ENCODE data around the gene RSBN1L. TPM values are rescaled to one million over a fixed set of nuclear protein-coding genes. Genes with fewer than 3 reads are reported as not detected.

The RSBN1L gene
- total RNA-seq, 1 experiment from 2014 or later: 21.4 TPM

- H3K36me3 Mint-ChIP-seq (ENCODE audit: insufficient read depth, unreplicated experiment): peaks cover 12% of the 10 kb centered on the region
- Histone ChIP-seq H3K36me3 (ENCODE audit: control insufficient read depth, insufficient read depth, low read length) (no peaks in the 10 kb centered on the region), H3K9me3 (no peaks in the 10 kb centered on the region), H3K4me1 (no peaks in the 10 kb centered on the region), H3K4me3 (ENCODE audit: low read depth, low read length) (no peak overlapping the region), H3K27me3 (replicated peaks; ENCODE audit: control insufficient read depth, insufficient read depth, low read length) (no peaks in the 10 kb centered on the region)
- DNase-seq: no peak
- CTCF ChIA-PET: no interaction called here
- H3K4me3 Mint-ChIP-seq (ENCODE audit: unreplicated experiment): no peak overlapping the region
- TF ChIP-seq CTCF (IDR thresholded peaks at IDR 0.05; ENCODE audit: insufficient read depth in 1 of 2, low read depth in 1 of 2, low read length in 1 of 2, severe bottlenecking in 1 of 2, unreplicated experiment in 1 of 2): no peak
- H3K9me3 Mint-ChIP-seq (ENCODE audit: unreplicated experiment): no peaks in the 10 kb centered on the region
- no peaks in the 10 kb centered on the region for H3K27me3 Mint-ChIP-seq (ENCODE audit: insufficient read depth, unreplicated experiment)
- H3K4me1 Mint-ChIP-seq (ENCODE audit: low read depth, unreplicated experiment): peaks cover 8% of the 10 kb centered on the region
- BruUV-seq (replicated peaks): no TSS peak
- H3K27ac Mint-ChIP-seq (ENCODE audit: unreplicated experiment): no peak overlapping the region
- POLR2A ChIA-PET: no interaction called here
- intact Hi-C loops (cut with micrococcal nuclease; ENCODE audit: unreplicated experiment): no loop called here
Measured at GRCh38 chr7:77707504-77707992, 11.3 kb downstream of the RSBN1L start.

- Histone ChIP-seq H3K4me1 (peaks cover 2% of the 10 kb centered on the region; the same call in 1 of the 2 replicates), H3K9me3 (no peaks in the 10 kb centered on the region), H3K4me3 (ENCODE audit: low read depth, low read length) (no peak overlapping the region), H3K36me3 (ENCODE audit: control insufficient read depth, insufficient read depth, low read length) (no peaks in the 10 kb centered on the region), H3K27me3 (replicated peaks; ENCODE audit: control insufficient read depth, insufficient read depth, low read length) (no peaks in the 10 kb centered on the region)
- Mint-ChIP-seq H3K4me1 (ENCODE audit: low read depth, unreplicated experiment) (peaks cover 9% of the 10 kb centered on the region), H3K27me3 (ENCODE audit: insufficient read depth, unreplicated experiment) (no peaks in the 10 kb centered on the region), H3K27ac (ENCODE audit: unreplicated experiment) (no peak overlapping the region), H3K9me3 (ENCODE audit: unreplicated experiment) (no peaks in the 10 kb centered on the region), H3K4me3 (ENCODE audit: unreplicated experiment) (no peak overlapping the region), H3K36me3 (ENCODE audit: insufficient read depth, unreplicated experiment) (peaks cover 22% of the 10 kb centered on the region)
- ChIA-PET POLR2A (no interaction called here), CTCF (no interaction called here)
- no peak for TF ChIP-seq CTCF (IDR thresholded peaks at IDR 0.05; ENCODE audit: insufficient read depth in 1 of 2, low read depth in 1 of 2, low read length in 1 of 2, severe bottlenecking in 1 of 2, unreplicated experiment in 1 of 2)
- no TSS peak for BruUV-seq (replicated peaks)
- no peak for DNase-seq
- intact Hi-C loops (cut with micrococcal nuclease; ENCODE audit: unreplicated experiment): no loop called here
Measured at GRCh38 chr7:77710067-77710466, 13.8 kb downstream of the RSBN1L start.

GRCh38 chr7:77710861-77711260 lies 14.6 kb downstream of the RSBN1L start:
- intact Hi-C loops (cut with micrococcal nuclease; ENCODE audit: unreplicated experiment): no loop called here
- no TSS peak for BruUV-seq (replicated peaks)
- POLR2A ChIA-PET: no interaction called here

More at GRCh38 chr7:77710861-77711260, 14.6 kb downstream of the RSBN1L start:
- no peak overlapping the region for H3K27ac Mint-ChIP-seq (ENCODE audit: unreplicated experiment)
- peaks cover 28% of the 10 kb centered on the region for H3K36me3 Mint-ChIP-seq (ENCODE audit: insufficient read depth, unreplicated experiment)
- no peak for DNase-seq
- no peaks in the 10 kb centered on the region for H3K9me3 Mint-ChIP-seq (ENCODE audit: unreplicated experiment)
- H3K4me1 ChIP-seq: peaks cover 5% of the 10 kb centered on the region; the same call in 1 of the 2 replicates
- peaks cover 15% of the 10 kb centered on the region for H3K4me1 Mint-ChIP-seq (ENCODE audit: low read depth, unreplicated experiment)
- H3K36me3 ChIP-seq (ENCODE audit: control insufficient read depth, insufficient read depth, low read length): no peaks in the 10 kb centered on the region
- H3K9me3 ChIP-seq: no peaks in the 10 kb centered on the region
- CTCF ChIA-PET: no interaction called here
- H3K4me3 ChIP-seq (ENCODE audit: low read depth, low read length): no peak overlapping the region
- H3K27me3 Mint-ChIP-seq (ENCODE audit: insufficient read depth, unreplicated experiment): no peaks in the 10 kb centered on the region
- no peaks in the 10 kb centered on the region for H3K27me3 ChIP-seq (replicated peaks; ENCODE audit: control insufficient read depth, insufficient read depth, low read length)
- TF ChIP-seq CTCF (IDR thresholded peaks at IDR 0.05; ENCODE audit: insufficient read depth in 1 of 2, low read depth in 1 of 2, low read length in 1 of 2, severe bottlenecking in 1 of 2, unreplicated experiment in 1 of 2): no peak
- no peak overlapping the region for H3K4me3 Mint-ChIP-seq (ENCODE audit: unreplicated experiment)

Measured in Caco-2 (cell line).